Astrocyte (in vitro differentiated cells and primary cell): ENCODE data around the gene LDB1. TPM values are rescaled to one million over a fixed set of nuclear protein-coding genes. Genes with fewer than 3 reads are reported as not detected.

Experiments
- DNase-seq: peaks from one replicate; pipeline ENCODE4 v3.0.0-alpha.2; 2010; ENCODE audit warnings: low read depth
- FAIRE-seq: peaks from 2 replicates; lab custom pipeline; 2011; peaks lifted over from hg19 to GRCh38; lab: Jason Lieb, UNC
- H2AFZ ChIP-seq: 2 replicates; pipeline ENCODE4 v1.6.0; 2012; ENCODE audit warnings: low read depth, low read length, inconsistent platforms
- H3K27ac ChIP-seq: 2 replicates; pipeline ENCODE4 v1.5.1; 2011; ENCODE audit warnings: low read depth, low read length, inconsistent platforms
- H3K27me3 ChIP-seq: 2 replicates; pipeline ENCODE4 v1.6.0; 2011; ENCODE audit warnings: low read length, inconsistent platforms; ENCODE audit not compliant: insufficient read depth
- H3K36me3 ChIP-seq: 2 replicates; pipeline ENCODE4 v1.5.1; 2011; ENCODE audit warnings: low read length, inconsistent platforms; ENCODE audit not compliant: insufficient read depth
- H3K4me1 ChIP-seq: 2 replicates; pipeline ENCODE4 v1.5.1; 2011; ENCODE audit warnings: low read length, inconsistent platforms; ENCODE audit not compliant: insufficient read depth
- H3K4me2 ChIP-seq: 2 replicates; pipeline ENCODE4 v1.6.0; 2012; ENCODE audit warnings: low read length, inconsistent platforms
- H3K4me3 ChIP-seq: 2 replicates; pipeline ENCODE4 v1.5.1; 2011; ENCODE audit warnings: low read depth, mild to moderate bottlenecking, low read length, inconsistent platforms; ENCODE audit not compliant: insufficient read depth
- H3K79me2 ChIP-seq: 2 replicates; pipeline ENCODE4 v1.6.0; 2012; ENCODE audit warnings: mild to moderate bottlenecking, low read length, inconsistent platforms; ENCODE audit not compliant: insufficient read depth
- H3K9ac ChIP-seq: 2 replicates; pipeline ENCODE4 v1.6.0; 2012; ENCODE audit warnings: mild to moderate bottlenecking, low read length, inconsistent platforms
- H3K9me3 ChIP-seq: 2 replicates; pipeline ENCODE4 v1.5.1; 2012; ENCODE audit warnings: low read depth, mild to moderate bottlenecking, low read length, inconsistent platforms; ENCODE audit not compliant: insufficient read depth
- H4K20me1 ChIP-seq: 2 replicates; pipeline ENCODE4 v1.6.0; 2012; ENCODE audit warnings: low read length, inconsistent platforms; ENCODE audit not compliant: insufficient read depth
- H3K27ac Mint-ChIP-seq: one replicate; pipeline ENCODE4 v1.8.0; 2021; ENCODE audit warnings: mild to moderate bottlenecking, mixed read lengths; ENCODE audit not compliant: unreplicated experiment
- H3K27me3 Mint-ChIP-seq: one replicate; pipeline ENCODE4 v1.8.0; 2021; ENCODE audit warnings: low read depth, mixed read lengths; ENCODE audit not compliant: unreplicated experiment
- H3K36me3 Mint-ChIP-seq: one replicate; pipeline ENCODE4 v1.8.0; 2021; ENCODE audit warnings: low read depth, mixed read lengths; ENCODE audit not compliant: unreplicated experiment
- H3K4me1 Mint-ChIP-seq: one replicate; pipeline ENCODE4 v1.8.0; 2021; ENCODE audit warnings: low read depth, mixed read lengths; ENCODE audit not compliant: unreplicated experiment
- H3K4me3 Mint-ChIP-seq: one replicate; pipeline ENCODE4 v1.8.0; 2021; ENCODE audit warnings: mild to moderate bottlenecking, moderate library complexity, mixed read lengths; ENCODE audit not compliant: unreplicated experiment
- H3K9me3 Mint-ChIP-seq: one replicate; pipeline ENCODE4 v1.8.0; 2021; ENCODE audit warnings: mild to moderate bottlenecking, mixed read lengths; ENCODE audit not compliant: unreplicated experiment
- EZH2 ChIP-seq: IDR thresholded peaks from 2 replicates; pipeline ENCODE4 v1.6.1; 2012; ENCODE audit warnings: mild to moderate bottlenecking, low read length, inconsistent platforms; ENCODE audit not compliant: insufficient read depth
- total RNA-seq: library from RNA; stranded (reverse); gene quantifications from 2 replicates; pipeline ENCODE4 v1.2.1, GENCODE V29; 2021
- TF ChIP-seq, protein P1 (sequence below): IDR thresholded peaks from 2 replicates; pipeline ENCODE4 v1.5.1; 2011; ENCODE audit warnings: low read depth, mild to moderate bottlenecking, inconsistent platforms, low read length, moderate library complexity; ENCODE audit not compliant: insufficient read depth

The LDB1 gene
- total RNA-seq, 1 donor from 2014 or later: 134 TPM

GRCh38 chr10:102072673-102073527 lies 47.3 kb downstream of the LDB1 start:
- no peak overlapping the region for H2AFZ ChIP-seq
- H3K36me3 ChIP-seq: peaks cover 4% of the 10 kb centered on the region
- H3K4me3 ChIP-seq: no peak overlapping the region
- Mint-ChIP-seq H3K27me3 (peaks cover 6% of the 10 kb centered on the region), H3K4me1 (peaks cover 2% of the 10 kb centered on the region), H3K27ac (peak overlapping the region; percentile 15), H3K36me3 (peaks cover 6% of the 10 kb centered on the region), H3K4me3 (no peak overlapping the region), H3K9me3 (no peaks in the 10 kb centered on the region)
- H4K20me1 ChIP-seq: peaks cover 22% of the 10 kb centered on the region
- peaks cover 17% of the 10 kb centered on the region for H3K79me2 ChIP-seq
- no peak overlapping the region for H3K4me2 ChIP-seq
- TF ChIP-seq EZH2: no peak
- TF ChIP-seq, protein P1, sequence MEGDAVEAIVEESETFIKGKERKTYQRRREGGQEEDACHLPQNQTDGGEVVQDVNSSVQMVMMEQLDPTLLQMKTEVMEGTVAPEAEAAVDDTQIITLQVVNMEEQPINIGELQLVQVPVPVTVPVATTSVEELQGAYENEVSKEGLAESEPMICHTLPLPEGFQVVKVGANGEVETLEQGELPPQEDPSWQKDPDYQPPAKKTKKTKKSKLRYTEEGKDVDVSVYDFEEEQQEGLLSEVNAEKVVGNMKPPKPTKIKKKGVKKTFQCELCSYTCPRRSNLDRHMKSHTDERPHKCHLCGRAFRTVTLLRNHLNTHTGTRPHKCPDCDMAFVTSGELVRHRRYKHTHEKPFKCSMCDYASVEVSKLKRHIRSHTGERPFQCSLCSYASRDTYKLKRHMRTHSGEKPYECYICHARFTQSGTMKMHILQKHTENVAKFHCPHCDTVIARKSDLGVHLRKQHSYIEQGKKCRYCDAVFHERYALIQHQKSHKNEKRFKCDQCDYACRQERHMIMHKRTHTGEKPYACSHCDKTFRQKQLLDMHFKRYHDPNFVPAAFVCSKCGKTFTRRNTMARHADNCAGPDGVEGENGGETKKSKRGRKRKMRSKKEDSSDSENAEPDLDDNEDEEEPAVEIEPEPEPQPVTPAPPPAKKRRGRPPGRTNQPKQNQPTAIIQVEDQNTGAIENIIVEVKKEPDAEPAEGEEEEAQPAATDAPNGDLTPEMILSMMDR: peak; percentile 97
- DNase-seq (peak; percentile 45), FAIRE-seq (no peak)
- no peak overlapping the region for H3K27ac ChIP-seq
- no peaks in the 10 kb centered on the region for H3K9me3 ChIP-seq
- H3K9ac ChIP-seq: no peak overlapping the region
- H3K27me3 ChIP-seq: no peaks in the 10 kb centered on the region
- no peaks in the 10 kb centered on the region for H3K4me1 ChIP-seq

DNA sequence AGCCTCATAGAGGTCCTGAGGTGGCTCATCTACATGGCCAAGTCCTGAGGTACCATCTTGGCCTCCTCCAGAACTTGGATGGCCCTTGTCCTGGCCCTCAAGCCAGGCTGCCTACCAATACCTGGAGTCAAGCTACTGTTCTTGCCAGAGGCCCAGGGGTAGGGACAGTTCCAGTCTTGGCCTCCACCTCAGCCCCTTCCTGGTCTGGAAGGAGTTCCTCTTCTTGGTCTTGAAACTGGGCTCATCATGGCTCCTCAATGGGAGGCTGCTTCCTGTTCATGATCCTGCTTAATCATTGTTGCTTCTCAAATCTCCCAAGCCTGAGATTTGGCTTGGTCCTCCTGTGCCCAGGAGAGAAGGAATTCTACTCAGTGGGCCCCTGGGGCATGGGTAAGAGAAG lies 51.1 kb downstream of the LDB1 start:
- Histone ChIP-seq H2AFZ (no peak overlapping the region), H3K4me2 (no peak overlapping the region), H3K79me2 (peaks cover 40% of the 10 kb centered on the region), H4K20me1 (peaks cover 43% of the 10 kb centered on the region), H3K9me3 (no peaks in the 10 kb centered on the region), H3K27me3 (no peaks in the 10 kb centered on the region), H3K27ac (no peak overlapping the region), H3K36me3 (peaks cover 4% of the 10 kb centered on the region), H3K4me3 (no peak overlapping the region), H3K9ac (no peak overlapping the region), H3K4me1 (peaks cover 9% of the 10 kb centered on the region)
- Mint-ChIP-seq H3K4me1 (peaks cover 14% of the 10 kb centered on the region), H3K27ac (no peak overlapping the region), H3K9me3 (no peaks in the 10 kb centered on the region), H3K27me3 (peaks cover 3% of the 10 kb centered on the region), H3K4me3 (no peak overlapping the region), H3K36me3 (peaks cover 3% of the 10 kb centered on the region)
- FAIRE-seq (no peak), DNase-seq (no peak)
- no peak for TF ChIP-seq EZH2
- TF ChIP-seq, protein P1: no peak

GRCh38 chr10:102068216-102068615 lies 52.0 kb downstream of the LDB1 start:
- no peak overlapping the region for H2AFZ ChIP-seq
- Mint-ChIP-seq H3K27me3 (no peaks in the 10 kb centered on the region), H3K36me3 (peaks cover 3% of the 10 kb centered on the region), H3K27ac (no peak overlapping the region), H3K9me3 (no peaks in the 10 kb centered on the region), H3K4me1 (peaks cover 14% of the 10 kb centered on the region), H3K4me3 (no peak overlapping the region)
- no peaks in the 10 kb centered on the region for H3K9me3 ChIP-seq
- peaks cover 4% of the 10 kb centered on the region for H3K36me3 ChIP-seq
- peaks cover 40% of the 10 kb centered on the region for H3K79me2 ChIP-seq
- no peak overlapping the region for H3K4me2 ChIP-seq
- DNase-seq (no peak), FAIRE-seq (no peak)
- peaks cover 43% of the 10 kb centered on the region for H4K20me1 ChIP-seq
- TF ChIP-seq, protein P1: no peak
- TF ChIP-seq EZH2: no peak
- no peak overlapping the region for H3K4me3 ChIP-seq
- H3K9ac ChIP-seq: no peak overlapping the region
- H3K4me1 ChIP-seq: peaks cover 9% of the 10 kb centered on the region
- H3K27ac ChIP-seq: no peak overlapping the region
- H3K27me3 ChIP-seq: no peaks in the 10 kb centered on the region
